ENCODE results near the gene PLSCR3.

PLSCR3 gene

GRCh38 chr17:7426896-7427489 is 32.7 kb upstream of the PLSCR3 start:
- H3K4ac ChIP-seq (ENCODE audit: low read length), result no peak overlapping the region
- H3K36me3 ChIP-seq (replicated peaks in 1 of 2; ENCODE audit: control insufficient read depth in 2 of 2, insufficient read depth in 2 of 2, low read length in 2 of 2), result no peaks in the 10 kb centered on the region
- WGBS, 2 donors (ENCODE audit: extremely low coverage in 2 of 2, insufficient read length in 2 of 2, insufficient replicate concordance in 1 of 2), result no CpG with 5 or more reads among the region's 29 CpGs
- no peak overlapping the region for H4K91ac ChIP-seq (ENCODE audit: low read depth, low read length, poor library complexity)
- no peaks in the 10 kb centered on the region for H3K9me3 ChIP-seq (replicated peaks in 1 of 2; ENCODE audit: control insufficient read depth in 2 of 2, insufficient read depth in 1 of 2, low read depth in 1 of 2, low read length in 2 of 2)
- no peak overlapping the region for H3K4me3 ChIP-seq (ENCODE audit: low read length in 2 of 2)
- H3K27me3 ChIP-seq (ENCODE audit: control insufficient read depth in 3 of 3, insufficient read depth in 3 of 3, low read depth in 1 of 3, low read length in 3 of 3), result no peaks in the 10 kb centered on the region
- no peak overlapping the region for H2BK120ac ChIP-seq (ENCODE audit: low read depth, low read length)
- H2AFZ ChIP-seq (ENCODE audit: low read length), result no peak overlapping the region
- H3K4me2 ChIP-seq (ENCODE audit: insufficient read depth, low read length, poor library complexity, severe bottlenecking), result no peak overlapping the region
- H4K8ac ChIP-seq (ENCODE audit: low read depth, low read length), result no peak overlapping the region
- H2AK5ac ChIP-seq (ENCODE audit: low read depth, low read length), result peak overlapping the region; percentile 97
- H3K27ac ChIP-seq (replicated peaks; ENCODE audit: low read length), result no peak overlapping the region
- H2BK12ac ChIP-seq (ENCODE audit: low read length), result peak overlapping the region; percentile 42
- H3K18ac ChIP-seq (ENCODE audit: low read length), result peak overlapping the region; percentile 65
- H2BK15ac ChIP-seq (ENCODE audit: low read length), result peak overlapping the region; percentile 87
- H3K79me1 ChIP-seq (ENCODE audit: low read depth, low read length), result peaks cover 3% of the 10 kb centered on the region
- no peak for DNase-seq (ENCODE audit: low spot score)
- peak overlapping the region; percentile 1 for H3K23ac ChIP-seq (ENCODE audit: low read depth, low read length, poor library complexity)
- H3K9ac ChIP-seq (ENCODE audit: low read depth, low read length, poor library complexity), result no peak overlapping the region
- H3K14ac ChIP-seq (ENCODE audit: low read length), result peak overlapping the region; percentile 63
- peaks cover 0 to 1% of the 10 kb centered on the region in 2 donors for H3K4me1 ChIP-seq (ENCODE audit: control insufficient read depth in 2 of 2, insufficient read depth in 1 of 2, low read depth in 1 of 2, low read length in 2 of 2)
- H2BK5ac ChIP-seq (ENCODE audit: low read length), result peak overlapping the region; percentile 79

GRCh38 chr17:7426203-7426863 is 32.0 kb upstream of the PLSCR3 start:
- Histone ChIP-seq H3K4me1 (ENCODE audit: control insufficient read depth in 2 of 2, insufficient read depth in 1 of 2, low read depth in 1 of 2, low read length in 2 of 2) (peaks cover 0 to 4% of the 10 kb centered on the region in 2 donors), H3K4ac (ENCODE audit: low read length) (no peak overlapping the region), H3K27ac (replicated peaks; ENCODE audit: low read length) (no peak overlapping the region), H3K27me3 (ENCODE audit: control insufficient read depth in 3 of 3, insufficient read depth in 3 of 3, low read depth in 1 of 3, low read length in 3 of 3) (no peaks in the 10 kb centered on the region), H4K91ac (ENCODE audit: low read depth, low read length, poor library complexity) (no peak overlapping the region), H3K79me1 (ENCODE audit: low read depth, low read length) (peaks cover 3% of the 10 kb centered on the region), H3K14ac (ENCODE audit: low read length) (peak overlapping the region; percentile 56), H3K4me3 (ENCODE audit: low read length in 2 of 2) (no peak overlapping the region), H3K4me2 (ENCODE audit: insufficient read depth, low read length, poor library complexity, severe bottlenecking) (no peak overlapping the region), H2AFZ (ENCODE audit: low read length) (no peak overlapping the region), H4K8ac (ENCODE audit: low read depth, low read length) (no peak overlapping the region), H2BK5ac (ENCODE audit: low read length) (peak overlapping the region; percentile 39), H3K9me3 (replicated peaks in 1 of 2; ENCODE audit: control insufficient read depth in 2 of 2, insufficient read depth in 1 of 2, low read depth in 1 of 2, low read length in 2 of 2) (no peaks in the 10 kb centered on the region), H2BK15ac (ENCODE audit: low read length) (peak overlapping the region; percentile 87), H3K18ac (ENCODE audit: low read length) (peak overlapping the region; percentile 38), H2BK12ac (ENCODE audit: low read length) (no peak overlapping the region), H3K9ac (ENCODE audit: low read depth, low read length, poor library complexity) (peak overlapping the region; percentile 60), H2AK5ac (ENCODE audit: low read depth, low read length) (peak overlapping the region; percentile 97), H2BK120ac (ENCODE audit: low read depth, low read length) (no peak overlapping the region), H3K36me3 (replicated peaks in 1 of 2; ENCODE audit: control insufficient read depth in 2 of 2, insufficient read depth in 2 of 2, low read length in 2 of 2) (no peaks in the 10 kb centered on the region), H3K23ac (ENCODE audit: low read depth, low read length, poor library complexity) (peak overlapping the region; percentile 55)
- DNase-seq (ENCODE audit: low spot score), result no peak
- WGBS, 2 donors (ENCODE audit: extremely low coverage in 2 of 2, insufficient read length in 2 of 2, insufficient replicate concordance in 1 of 2), result no CpG with 5 or more reads among the region's 33 CpGs

DNA sequence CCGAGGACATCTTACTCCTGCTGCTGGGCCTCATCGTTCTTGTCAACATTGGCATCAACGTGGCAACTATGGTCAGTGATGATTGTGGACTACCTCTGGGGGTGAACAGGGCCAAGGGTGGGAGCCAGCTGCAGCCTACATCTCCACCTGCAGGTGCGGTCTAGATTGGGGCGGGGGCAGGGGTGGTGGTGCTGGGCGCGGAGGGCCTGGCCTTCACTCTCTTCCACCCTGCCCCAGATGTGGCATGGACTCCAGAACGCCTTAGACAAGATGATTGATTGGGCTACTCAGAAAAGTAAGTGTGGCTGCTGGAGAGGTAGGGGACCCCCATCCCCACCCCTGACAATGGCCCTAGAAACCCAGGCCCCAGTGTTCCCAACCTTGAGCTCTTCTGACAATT is 31.4 kb upstream of the PLSCR3 start:
- no peak overlapping the region for H3K4me3 ChIP-seq (ENCODE audit: low read length in 2 of 2)

GRCh38 chr17:7425316-7425715 is 31.0 kb upstream of the PLSCR3 start, which contains the start of gene SPEM2:
Gene SPEM2, plus strand, starts transcription at chr17:7425616. Its CDS starts 73 bp downstream, at chr17:7425689.
- Histone ChIP-seq H2AK5ac (ENCODE audit: low read depth, low read length) (peak within 1 kb of the TSS; percentile 70), H3K4me3 (ENCODE audit: low read length in 2 of 2) (peak within 1 kb of the TSS in 1 of 2 donors; percentile 35), H3K14ac (ENCODE audit: low read length) (peak within 1 kb of the TSS; percentile 56), H3K23ac (ENCODE audit: low read depth, low read length, poor library complexity) (peak within 1 kb of the TSS; percentile 55), H3K79me1 (ENCODE audit: low read depth, low read length) (peaks cover 3% of the 10 kb centered on the region), H3K4ac (ENCODE audit: low read length) (no peak within 1 kb of the TSS), H2BK5ac (ENCODE audit: low read length) (peak within 1 kb of the TSS; percentile 39), H3K4me1 (ENCODE audit: control insufficient read depth in 2 of 2, insufficient read depth in 1 of 2, low read depth in 1 of 2, low read length in 2 of 2) (peaks cover 6 to 13% of the 10 kb centered on the region in 2 donors), H2BK120ac (ENCODE audit: low read depth, low read length) (no peak within 1 kb of the TSS), H4K8ac (ENCODE audit: low read depth, low read length) (no peak within 1 kb of the TSS), H2BK12ac (ENCODE audit: low read length) (no peak within 1 kb of the TSS), H3K4me2 (ENCODE audit: insufficient read depth, low read length, poor library complexity, severe bottlenecking) (no peak within 1 kb of the TSS), H3K18ac (ENCODE audit: low read length) (peak within 1 kb of the TSS; percentile 38), H3K9me3 (replicated peaks in 1 of 2; ENCODE audit: control insufficient read depth in 2 of 2, insufficient read depth in 1 of 2, low read depth in 1 of 2, low read length in 2 of 2) (no peaks in the 10 kb centered on the region), H4K91ac (ENCODE audit: low read depth, low read length, poor library complexity) (no peak within 1 kb of the TSS), H3K9ac (ENCODE audit: low read depth, low read length, poor library complexity) (no peak within 1 kb of the TSS), H3K27me3 (ENCODE audit: control insufficient read depth in 3 of 3, insufficient read depth in 3 of 3, low read depth in 1 of 3, low read length in 3 of 3) (no peaks in the 10 kb centered on the region), H2AFZ (ENCODE audit: low read length) (no peak within 1 kb of the TSS), H2BK15ac (ENCODE audit: low read length) (peak within 1 kb of the TSS; percentile 87), H3K36me3 (replicated peaks in 1 of 2; ENCODE audit: control insufficient read depth in 2 of 2, insufficient read depth in 2 of 2, low read length in 2 of 2) (no peaks in the 10 kb centered on the region), H3K27ac (replicated peaks; ENCODE audit: low read length) (no peak within 1 kb of the TSS)
- DNase-seq (ENCODE audit: low spot score), result no peak
- WGBS, 2 donors (ENCODE audit: extremely low coverage in 2 of 2, insufficient read length in 2 of 2, insufficient replicate concordance in 1 of 2), result no CpG with 5 or more reads among the region's 7 CpGs

More for the DNA sequence above, 31.4 kb upstream of the PLSCR3 start:
- Histone ChIP-seq H3K9ac (ENCODE audit: low read depth, low read length, poor library complexity) (no peak overlapping the region), H4K91ac (ENCODE audit: low read depth, low read length, poor library complexity) (no peak overlapping the region), H2BK12ac (ENCODE audit: low read length) (no peak overlapping the region), H2BK15ac (ENCODE audit: low read length) (no peak overlapping the region), H3K27me3 (ENCODE audit: control insufficient read depth in 3 of 3, insufficient read depth in 3 of 3, low read depth in 1 of 3, low read length in 3 of 3) (no peaks in the 10 kb centered on the region), H3K27ac (replicated peaks; ENCODE audit: low read length) (no peak overlapping the region), H3K18ac (ENCODE audit: low read length) (no peak overlapping the region), H2AFZ (ENCODE audit: low read length) (no peak overlapping the region), H2BK5ac (ENCODE audit: low read length) (peak overlapping the region; percentile 39), H3K23ac (ENCODE audit: low read depth, low read length, poor library complexity) (no peak overlapping the region), H4K8ac (ENCODE audit: low read depth, low read length) (no peak overlapping the region), H3K4me1 (ENCODE audit: control insufficient read depth in 2 of 2, insufficient read depth in 1 of 2, low read depth in 1 of 2, low read length in 2 of 2) (peaks cover 2 to 9% of the 10 kb centered on the region in 2 donors), H2AK5ac (ENCODE audit: low read depth, low read length) (peak overlapping the region; percentile 70), H3K4me2 (ENCODE audit: insufficient read depth, low read length, poor library complexity, severe bottlenecking) (no peak overlapping the region), H2BK120ac (ENCODE audit: low read depth, low read length) (no peak overlapping the region), H3K14ac (ENCODE audit: low read length) (no peak overlapping the region), H3K9me3 (replicated peaks in 1 of 2; ENCODE audit: control insufficient read depth in 2 of 2, insufficient read depth in 1 of 2, low read depth in 1 of 2, low read length in 2 of 2) (no peaks in the 10 kb centered on the region), H3K4ac (ENCODE audit: low read length) (no peak overlapping the region), H3K79me1 (ENCODE audit: low read depth, low read length) (peaks cover 3% of the 10 kb centered on the region), H3K36me3 (replicated peaks in 1 of 2; ENCODE audit: control insufficient read depth in 2 of 2, insufficient read depth in 2 of 2, low read length in 2 of 2) (no peaks in the 10 kb centered on the region)
- DNase-seq (ENCODE audit: low spot score), result no peak
- no CpG with 5 or more reads among the region's 8 CpGs for WGBS, 2 donors (ENCODE audit: extremely low coverage in 2 of 2, insufficient read length in 2 of 2, insufficient replicate concordance in 1 of 2)

Measured in neuronal stem cell (in vitro differentiated cells).